ENCODE results near the gene SF3A1.

Gene SF3A1

DNA sequence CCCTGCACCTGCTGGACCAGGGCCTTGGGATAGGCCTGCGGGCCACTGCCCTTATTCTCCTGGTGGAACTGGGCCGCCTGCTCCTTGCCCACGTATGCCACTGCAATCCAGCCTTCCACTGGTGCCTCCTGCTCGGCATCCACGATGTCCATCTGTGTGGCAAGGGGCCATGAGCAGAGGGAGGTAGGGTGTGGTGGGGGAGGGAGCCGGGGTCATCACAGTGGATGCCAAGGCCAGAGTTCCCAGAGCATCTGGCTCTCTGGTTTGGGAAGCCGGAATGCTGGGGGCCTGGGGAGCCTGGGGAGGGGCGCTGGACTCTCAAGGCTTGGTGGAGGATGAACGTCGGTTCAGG, 29.9 kb upstream of the SF3A1 start:
- DNase-seq: no peak

DNA sequence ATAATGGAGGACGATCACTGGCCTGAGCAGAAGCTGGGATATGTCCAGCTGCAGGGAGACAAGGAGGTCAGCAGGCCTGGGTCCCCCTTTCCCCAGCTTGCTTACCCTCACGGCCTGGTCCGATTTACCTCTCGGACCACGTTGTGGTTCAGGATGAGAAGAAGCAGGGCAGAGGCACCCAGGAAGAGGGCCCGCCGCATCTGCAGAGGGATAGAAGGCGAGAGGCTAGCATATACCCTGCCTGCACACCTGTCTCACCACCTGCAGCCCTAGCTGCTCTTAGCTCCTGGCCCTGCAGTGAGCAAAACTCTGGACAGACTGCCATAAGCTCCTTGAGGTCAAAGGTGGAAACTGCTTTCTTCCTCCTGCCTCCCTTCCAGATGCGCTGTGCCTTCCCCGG, 29.2 kb upstream of the SF3A1 start:
- DNase-seq: no peak

DNA sequence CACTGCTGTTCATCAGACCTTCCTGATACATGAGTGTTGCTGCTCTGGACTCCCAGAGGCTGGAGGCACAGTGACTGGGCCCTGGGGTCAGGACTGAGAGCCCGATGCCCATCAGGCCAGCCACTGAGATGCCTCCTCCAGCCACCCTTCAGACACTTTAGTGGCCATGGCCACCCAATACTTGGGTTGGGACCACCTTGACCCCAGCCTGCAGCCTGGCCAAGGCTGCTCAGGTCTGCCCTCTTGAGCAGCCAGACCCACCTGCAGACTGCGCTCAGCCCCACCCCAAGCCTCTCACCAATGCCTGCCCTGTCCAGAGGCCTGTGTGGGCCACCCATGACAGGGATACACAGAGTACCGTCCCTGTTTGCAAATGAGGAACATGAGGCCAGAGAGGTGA, 26.4 kb upstream of the SF3A1 start:
- no peak for DNase-seq

DNA sequence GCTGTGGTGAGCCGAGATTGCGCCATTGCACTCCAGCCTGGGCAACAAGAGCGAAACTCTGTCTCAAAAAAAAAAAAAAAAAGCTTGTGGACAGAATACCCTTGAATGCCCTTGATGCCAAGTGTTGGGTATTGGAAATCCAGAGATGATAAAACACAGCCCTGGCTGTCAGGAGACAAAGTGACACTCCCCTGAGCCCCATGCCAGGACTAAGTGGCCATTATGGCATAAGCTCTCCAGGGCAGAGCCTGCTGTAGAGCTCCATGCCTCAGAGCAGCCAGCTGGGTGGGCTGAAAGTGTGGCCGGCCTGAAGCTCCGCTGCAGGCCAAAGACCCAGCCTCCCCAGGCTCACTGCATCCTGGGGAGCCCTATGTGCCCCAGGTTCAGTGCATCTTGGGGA, 25.6 kb upstream of the SF3A1 start:
- no peak for DNase-seq

DNA sequence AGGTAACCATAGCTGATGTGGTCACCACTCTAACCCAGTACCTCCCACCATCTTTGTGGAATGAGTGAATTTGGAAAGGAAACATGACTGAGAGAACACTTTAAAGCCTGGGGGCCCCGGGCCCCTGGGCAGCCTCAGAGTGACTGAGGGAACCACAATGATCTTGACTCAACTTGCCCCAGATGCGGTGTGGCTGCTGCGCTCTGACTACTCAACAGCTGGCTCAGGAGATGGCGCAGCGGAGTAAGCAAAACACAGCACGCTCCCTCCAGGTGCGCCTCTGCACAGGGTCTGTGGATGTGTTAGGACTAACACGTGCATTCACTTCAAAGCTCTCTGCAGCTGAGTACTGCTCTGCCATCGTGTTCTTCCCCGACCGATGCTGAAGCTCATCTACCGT, 24.6 kb upstream of the SF3A1 start:
- no peak for DNase-seq

DNA sequence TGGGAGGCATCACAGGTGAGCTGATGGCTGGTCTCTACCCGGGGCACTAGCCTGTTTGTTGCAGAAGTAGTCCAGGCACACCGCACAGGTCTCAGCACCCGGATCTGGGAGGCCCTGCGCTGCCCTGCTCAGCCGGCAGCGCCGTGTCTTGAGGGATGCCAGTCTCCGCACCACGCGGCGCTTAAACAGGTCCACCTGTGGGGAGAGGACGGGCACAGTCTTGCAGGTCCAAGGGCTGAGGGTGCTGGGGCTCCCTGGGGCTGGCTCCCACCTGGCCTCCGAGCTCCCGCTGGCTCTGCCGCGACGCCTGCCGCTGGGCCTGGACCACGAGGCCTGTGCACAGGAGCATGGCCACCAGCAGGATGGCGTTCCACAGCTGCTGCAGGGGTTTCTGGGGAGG, 23.3 kb upstream of the SF3A1 start:
- DNase-seq: no peak

DNA sequence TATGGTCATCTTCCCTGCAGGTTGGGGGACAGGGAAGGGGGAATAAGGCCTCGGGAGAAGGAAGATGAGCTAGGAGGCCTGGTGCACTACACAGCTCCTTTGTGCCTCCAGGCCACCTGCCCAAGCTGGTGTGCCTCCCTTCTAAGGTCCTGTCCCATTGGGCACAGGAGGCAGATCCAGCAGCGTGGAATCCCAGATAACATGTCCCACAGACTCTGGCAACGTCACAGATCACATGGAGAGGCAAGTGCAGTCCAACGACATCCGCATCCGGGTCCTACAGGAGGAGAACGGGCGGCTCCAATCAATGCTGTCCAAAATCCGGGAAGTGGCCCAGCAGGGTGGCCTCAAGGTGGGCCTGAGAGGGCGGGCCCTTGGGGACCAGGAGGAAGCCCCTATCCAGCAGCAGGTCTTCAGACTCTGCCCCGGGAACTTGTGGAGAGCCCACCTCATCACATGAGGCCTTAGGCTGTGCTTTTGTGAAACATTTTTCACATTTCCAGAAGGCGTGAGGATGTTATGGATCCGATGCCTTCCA, 18.7 kb upstream of the SF3A1 start:
- no peak for DNase-seq

DNA sequence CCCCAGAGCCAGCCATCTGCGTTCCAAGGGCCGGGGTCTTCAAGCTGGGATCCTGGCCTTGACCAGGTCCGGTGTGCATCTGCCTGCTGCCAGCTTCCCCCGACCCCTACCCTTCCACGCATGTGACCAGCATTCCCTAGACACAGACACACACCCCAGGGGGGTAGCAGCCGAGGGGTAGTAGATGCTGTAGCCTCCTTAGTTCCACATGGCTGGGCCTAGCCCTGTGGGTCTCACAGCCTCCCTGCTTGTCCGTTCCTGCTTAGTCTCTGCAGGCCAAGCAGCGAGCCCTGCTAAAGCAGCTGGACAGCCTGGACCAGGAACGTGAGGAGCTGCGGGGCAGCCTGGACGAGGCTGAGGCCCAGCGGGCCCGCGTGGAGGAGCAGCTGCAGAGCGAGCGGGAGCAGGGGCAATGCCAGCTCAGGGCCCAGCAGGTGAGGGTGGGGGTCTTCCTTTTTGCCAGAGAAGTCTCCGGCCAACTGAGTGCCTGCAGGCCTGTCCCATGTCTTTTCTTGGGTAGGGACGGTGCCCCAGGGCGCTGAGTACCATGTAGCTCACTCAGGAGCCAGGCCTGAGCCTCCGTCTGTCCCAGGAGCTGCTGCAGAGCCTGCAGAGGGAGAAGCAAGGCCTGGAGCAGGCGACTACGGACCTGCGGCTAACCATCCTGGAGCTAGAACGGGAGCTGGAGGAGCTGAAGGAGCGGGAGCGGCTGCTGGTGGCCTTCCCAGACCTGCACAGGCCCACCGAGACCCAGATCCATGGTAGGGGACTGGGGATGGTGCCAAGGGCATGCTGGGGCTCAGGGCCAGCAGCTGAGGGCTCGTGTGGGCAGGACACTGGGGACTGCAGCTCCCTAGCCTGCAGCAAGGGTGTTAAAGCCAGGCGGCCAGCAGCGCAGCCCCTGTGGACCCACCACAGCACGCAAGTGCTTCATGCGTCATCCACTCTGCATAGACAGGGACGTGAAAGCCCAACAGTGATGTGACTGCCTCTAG, 16.9 kb upstream of the SF3A1 start:
- no peak for DNase-seq

DNA sequence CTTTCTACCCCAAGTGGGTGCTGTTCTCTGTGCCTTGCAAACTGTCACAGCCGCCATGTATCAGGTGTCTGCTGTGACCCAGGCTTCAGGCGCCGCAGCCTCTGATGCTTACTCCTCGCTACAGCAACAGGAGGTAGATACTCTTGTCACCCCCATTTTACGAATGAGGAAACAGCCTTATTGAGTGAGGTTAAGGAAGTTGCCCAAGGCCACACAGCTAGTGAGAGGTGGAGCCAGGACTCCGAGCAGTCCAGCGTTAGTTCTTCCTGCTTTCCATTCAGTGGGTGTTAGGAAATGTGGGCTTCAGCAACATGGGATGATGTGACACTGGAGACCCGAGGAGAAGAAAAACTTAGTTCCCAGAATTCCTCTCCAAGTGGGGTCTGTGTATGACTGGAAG, 16.2 kb upstream of the SF3A1 start:
- DNase-seq: no peak

DNA sequence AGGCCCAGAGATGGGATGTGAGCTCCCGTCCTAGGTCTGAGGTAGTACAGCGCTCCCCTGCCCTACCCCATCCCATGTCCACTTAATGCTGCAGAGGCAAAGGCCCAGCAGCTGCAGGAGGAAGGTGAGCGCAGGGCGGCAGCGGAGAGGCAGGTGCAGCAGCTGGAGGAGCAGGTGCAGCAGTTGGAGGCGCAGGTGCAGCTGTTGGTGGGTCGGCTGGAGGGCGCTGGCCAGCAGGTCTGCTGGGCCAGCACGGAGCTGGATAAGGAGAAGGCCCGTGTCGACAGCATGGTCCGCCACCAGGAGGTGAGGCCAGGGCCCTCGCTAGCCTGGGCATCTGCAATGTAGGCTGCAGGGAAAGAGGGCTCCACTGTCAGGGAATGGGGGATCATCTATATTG, 15.3 kb upstream of the SF3A1 start:
- DNase-seq: no peak

DNA sequence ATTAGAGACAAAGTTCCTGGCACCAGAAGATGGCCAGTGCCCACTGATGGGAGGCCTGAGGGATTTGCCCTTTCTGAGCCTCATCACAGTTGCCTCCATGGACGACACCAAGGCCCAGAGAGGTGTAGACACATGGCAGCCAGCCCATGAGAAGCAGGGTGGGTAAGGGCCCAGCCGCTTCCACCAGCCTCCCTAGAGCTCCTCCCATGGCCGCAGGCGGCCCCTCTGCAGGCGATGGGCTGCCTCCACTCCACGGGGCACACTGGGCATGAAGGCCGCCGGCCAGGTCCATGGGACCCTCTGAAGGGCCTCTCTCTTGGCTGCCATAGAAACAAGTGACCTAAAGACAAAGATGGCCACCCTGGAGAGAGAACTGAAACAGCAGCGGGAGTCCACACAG, 14.6 kb upstream of the SF3A1 start:
- no peak for DNase-seq

DNA sequence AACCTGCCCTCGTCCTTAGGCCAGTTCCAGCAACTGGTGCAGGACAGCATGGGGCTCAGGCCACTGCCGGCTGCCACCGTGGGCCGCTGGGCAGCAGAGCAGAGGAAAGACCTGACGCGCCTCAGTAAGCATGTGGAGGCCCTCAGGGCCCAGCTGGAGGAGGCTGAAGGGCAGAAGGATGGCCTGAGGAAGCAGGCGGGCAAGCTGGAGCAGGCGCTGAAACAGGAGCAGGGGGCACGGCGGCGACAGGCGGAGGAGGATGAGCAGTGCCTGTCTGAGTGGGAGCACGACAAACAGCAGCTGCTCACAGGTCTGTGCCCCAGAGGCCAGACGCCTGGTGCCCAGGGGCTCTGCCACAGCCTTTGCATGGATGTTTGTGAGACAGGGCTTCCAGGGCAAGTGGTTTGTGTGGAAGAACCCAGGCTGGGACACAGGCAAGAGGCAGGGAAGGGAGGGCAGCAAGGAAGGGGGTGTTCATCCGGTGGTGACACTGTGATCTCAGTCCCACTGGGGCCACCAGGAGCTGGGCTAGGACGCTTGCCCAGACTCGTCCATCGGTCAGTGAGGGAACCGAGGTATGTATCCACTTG, 14.0 kb upstream of the SF3A1 start:
- no peak for DNase-seq

DNA sequence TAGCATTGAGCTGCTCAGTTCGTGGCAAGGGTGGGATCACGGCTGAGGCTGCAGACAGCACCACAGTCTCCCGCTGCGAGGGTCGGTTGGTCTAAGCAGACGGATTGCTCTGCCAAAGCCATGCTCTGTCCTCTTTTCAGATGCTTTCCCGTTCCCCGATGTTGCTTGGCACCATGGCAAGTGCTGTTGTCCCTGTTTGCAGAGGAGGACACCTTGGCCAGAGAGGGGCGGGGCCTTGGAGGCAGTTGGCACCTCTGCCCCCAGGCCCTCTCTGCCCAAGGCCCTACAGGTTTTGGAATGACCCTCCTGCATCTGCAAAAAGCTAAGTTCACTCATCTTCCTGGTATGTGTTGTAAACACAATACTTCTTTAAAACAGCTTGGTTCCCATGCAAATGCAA, 11.7 kb upstream of the SF3A1 start:
- no peak for DNase-seq

DNA sequence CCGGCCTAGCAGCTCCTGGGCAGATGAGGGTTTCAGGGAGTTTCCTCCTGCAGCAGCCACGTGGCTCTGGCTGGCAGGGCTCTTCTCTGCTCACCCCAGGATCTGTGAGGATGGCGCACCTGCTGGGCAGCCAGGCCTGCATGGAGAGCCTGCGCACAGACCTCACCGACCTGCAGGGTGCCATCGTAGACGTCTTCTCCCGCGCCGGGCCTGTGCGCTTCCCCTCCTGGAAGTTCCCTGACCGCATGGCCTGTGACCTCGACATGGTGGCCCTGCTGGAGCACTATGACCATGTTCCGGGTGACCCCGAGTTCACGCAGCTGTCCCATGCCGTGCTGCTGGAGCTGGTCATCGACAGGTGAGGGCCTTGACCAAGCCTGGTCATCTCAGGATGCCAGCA, 9.2 kb upstream of the SF3A1 start:
- no peak for DNase-seq

DNA sequence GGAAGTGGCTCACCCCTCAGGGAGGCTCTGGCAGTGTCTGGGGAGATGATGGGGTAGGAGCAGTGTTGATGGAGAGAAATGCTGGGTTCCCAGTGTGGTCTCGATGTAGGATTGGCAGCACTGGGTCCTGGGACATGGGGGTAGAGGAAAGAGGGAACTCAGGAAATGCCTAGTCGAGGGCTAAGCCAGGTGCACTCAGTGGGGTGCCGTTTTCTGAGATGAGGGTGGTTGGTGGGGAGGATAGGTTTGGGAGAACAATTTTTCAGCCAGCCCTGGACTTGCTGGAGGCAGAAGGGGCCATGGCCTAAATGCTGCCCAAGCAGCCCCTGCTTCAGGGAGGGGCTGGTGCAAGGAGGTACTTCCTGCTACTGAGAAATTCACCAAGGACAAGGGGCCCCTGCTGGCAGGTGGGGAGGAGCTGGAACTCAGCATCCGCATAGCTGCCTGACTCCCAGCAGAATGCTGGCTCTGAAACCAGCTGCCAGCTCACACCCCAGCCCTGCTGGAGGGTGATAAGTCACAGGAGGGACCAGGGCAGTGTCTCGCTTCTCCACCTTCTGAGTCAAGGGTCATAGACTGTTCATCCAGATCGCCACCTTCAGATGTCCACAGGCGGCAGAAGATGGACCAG, 6.1 kb upstream of the SF3A1 start:
- DNase-seq: no peak

DNA sequence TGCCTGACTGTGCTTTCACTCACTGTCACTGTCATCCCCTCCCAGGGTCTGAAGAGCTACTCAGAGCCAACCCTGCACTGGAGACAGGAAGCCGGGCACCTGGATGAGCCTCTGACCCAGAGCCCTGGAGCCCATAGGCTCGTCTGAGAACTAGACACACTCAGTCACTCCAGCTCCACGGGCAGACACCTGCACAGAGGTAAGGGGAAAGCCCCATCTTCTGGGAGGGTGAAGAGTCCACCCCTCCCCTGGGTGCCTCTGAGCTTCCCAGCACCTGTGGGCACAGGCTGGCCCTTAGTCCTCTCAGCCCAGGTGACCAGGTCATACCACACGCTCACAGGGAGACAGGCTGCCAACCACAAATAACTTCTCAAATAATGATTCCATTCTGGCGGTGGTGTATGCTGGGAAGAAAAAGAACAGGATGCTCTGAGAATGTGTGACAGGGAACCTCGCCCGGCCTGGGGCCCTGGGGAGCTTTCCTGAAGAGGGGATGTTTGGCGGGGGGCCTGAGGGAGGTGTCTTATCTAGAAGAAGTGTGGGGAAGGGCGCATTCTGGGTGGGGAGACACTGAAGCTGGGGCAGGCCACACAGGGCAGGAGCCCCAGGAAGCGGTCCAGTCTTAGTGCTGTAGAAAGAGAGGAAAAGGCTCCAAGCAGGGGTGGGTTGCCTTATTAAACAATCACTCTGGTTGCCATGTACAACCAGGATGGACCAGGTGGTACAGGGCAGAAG, 5.4 kb upstream of the SF3A1 start:
- DNase-seq: no peak

DNA sequence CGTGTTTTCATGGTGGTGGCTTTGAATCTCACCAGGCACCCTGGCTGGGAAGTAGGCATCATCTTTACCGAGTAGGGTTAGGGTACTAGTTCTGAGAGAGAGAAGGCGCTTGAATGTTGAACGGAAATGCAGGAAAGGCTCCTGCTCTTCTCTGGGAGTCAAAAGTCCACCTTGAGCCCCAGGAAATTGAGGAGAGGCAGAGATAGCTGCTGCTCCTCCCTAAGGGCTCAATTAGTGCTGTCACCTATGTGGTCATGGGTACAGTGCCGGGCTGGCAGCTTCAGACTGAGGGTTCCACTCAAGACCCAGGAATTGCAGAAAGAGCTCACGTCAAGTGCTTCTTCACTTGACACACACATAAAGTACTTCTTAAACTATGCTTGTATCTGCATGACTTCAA, 1.8 kb upstream of the SF3A1 start:
- DNase-seq: no peak

DNA sequence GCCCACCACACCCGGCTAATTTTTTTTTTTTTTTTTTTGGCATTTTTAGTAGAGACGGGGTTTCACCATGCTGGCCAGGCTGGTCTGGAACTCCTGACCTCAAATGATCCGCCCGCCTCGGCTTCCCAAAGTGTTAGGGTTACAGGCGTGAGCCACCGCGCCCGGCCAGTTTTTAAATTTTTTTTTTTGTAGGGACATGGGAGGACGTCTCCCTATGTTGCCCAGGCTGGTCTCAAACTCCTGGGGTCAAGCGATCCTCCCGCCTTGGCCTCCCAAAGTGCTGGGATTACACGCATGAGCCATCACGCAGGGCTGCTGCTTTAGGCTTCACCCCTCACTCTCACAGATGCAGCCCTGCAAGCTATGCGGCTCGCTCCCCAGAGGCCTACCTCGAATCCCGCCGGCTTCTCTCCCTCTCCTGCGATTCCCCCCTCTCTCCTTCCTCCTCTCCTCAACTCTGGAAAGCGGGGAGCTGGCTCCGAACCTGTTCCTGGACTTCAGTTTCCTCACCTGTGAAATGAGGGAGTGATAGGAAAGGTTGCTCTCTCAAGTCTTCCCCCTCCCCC, 1.0 kb upstream of the SF3A1 start:
- no peak for DNase-seq

DNA sequence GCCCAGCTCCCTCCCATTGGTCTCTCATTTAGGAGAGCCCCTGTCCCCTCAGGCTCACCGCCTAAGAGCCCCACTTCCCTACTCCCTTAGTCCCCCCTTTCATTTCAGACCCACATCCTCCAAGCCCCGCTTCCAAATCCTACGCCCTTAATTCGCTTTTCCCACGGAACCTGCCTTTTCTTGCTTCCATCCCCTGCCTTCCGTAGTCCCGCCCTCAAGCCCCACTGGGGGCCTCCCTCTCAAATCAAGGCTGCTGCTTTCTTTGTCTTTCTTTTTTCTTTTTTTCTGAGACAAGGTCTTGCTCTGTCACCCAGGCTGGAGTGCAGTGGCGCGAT, 509 bp upstream of the SF3A1 start:
- DNase-seq: no peak

DNA sequence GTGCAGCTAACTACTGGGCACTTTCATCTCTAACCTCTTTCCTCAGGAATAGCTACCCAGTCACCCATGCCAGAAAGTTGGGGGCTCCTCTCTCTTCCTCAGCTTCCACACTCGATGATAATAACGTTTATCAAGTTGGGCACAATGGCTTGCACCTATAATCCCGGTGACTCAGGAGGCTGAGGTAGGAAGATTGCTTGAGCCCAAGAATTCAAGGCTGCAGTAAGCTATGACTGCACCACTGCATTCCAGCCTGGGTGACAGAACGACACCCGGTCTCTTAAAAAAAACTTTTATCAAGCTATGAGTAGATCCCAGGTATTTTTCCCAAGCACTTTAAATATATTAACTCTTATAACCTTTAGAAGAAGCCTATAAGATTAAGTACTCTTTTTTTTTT, 2.0 kb downstream of the SF3A1 start:
- no peak for DNase-seq

DNA sequence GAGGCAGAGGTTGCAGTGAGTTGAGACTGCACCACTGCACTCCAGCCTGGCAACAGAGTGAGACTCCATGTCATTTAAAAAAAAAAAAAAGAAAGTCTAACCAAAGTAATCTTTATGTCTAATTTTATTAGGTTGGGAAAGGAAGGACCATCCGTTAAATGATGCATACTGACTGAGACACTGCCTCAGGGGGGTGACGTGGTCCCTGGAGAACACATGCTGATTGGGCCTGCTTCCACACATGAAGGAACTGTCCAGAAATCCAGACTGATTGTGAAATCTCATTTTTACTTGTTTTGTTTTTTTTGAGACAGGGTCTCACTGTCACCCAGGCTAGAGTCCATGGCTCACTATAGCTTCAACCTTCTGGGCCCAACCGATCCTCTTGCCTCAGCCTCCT, 5.5 kb downstream of the SF3A1 start:
- DNase-seq: no peak

DNA sequence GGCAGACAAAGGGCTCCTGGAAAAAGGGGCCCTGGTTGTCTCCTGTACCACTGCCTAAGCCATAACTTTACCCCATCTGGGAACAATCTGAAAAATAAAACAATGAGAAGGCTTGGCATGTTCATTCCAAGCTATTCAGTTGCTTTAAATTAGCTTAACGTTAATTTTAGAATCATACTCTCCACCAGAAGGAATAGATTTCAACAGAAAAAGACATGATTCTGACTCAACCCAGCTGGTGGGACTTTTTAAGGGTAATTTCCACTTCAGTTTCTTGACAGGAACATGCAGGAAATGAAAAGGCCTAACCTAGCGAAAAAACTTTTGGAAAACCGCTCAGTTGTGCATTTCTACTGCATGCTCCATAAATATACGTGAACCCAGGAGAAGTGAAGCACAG, 7.9 kb downstream of the SF3A1 start:
- DNase-seq: no peak

DNA sequence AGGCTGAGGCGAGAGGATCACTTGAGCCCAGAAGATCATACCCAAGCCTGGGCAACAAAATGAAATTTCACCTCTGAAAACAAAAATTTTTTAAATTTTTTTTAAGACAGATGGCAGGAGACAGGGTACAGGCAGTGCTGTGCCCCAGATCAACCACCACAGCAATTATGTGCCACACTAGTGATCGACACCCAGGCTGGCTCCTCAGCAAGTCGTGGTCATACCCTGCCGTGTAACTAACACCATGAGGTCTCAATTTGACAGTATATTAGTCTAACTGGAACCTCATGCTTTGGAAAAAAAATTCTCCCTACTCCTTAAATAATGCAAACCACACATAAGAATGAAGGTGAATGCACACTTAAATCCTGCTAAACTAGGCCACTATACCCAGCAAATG, 8.3 kb downstream of the SF3A1 start:
- no peak for DNase-seq

All from KG1 (cell line).